HepG2 (cell line): ENCODE data around the gene ZNF493. TPM values are rescaled to one million over a fixed set of nuclear protein-coding genes. Genes with fewer than 3 reads are reported as not detected.

Experiments used
- ELF1 ChIP-seq: sonication (generic); formaldehyde crosslinking; IDR thresholded peaks from 2 replicates; pipeline ENCODE4 v1.4.0; 2020; ENCODE audit warnings: missing genetic modification reagents
- FOSL1 ChIP-seq: sonication (generic); formaldehyde crosslinking; IDR thresholded peaks from 2 replicates; pipeline ENCODE4 v1.9.0; 2021; ENCODE audit warnings: missing genetic modification reagents, borderline replicate concordance
- KDM5A ChIP-seq: fragments of 200-600 bp; sonication (generic); IDR thresholded peaks from 2 replicates; pipeline ENCODE4 v1.7.0; 2018; ENCODE audit warnings: antibody characterized with exemption, mild to moderate bottlenecking, low read length, borderline replicate concordance
- MYC ChIP-seq: sonication (generic); formaldehyde crosslinking; IDR thresholded peaks from 2 replicates; pipeline ENCODE4 v1.9.0; 2021; ENCODE audit warnings: missing genetic modification reagents, borderline replicate concordance
- NR2F2 ChIP-seq: IDR thresholded peaks from 2 replicates; pipeline ENCODE4 v1.6.1; 2012; ENCODE audit warnings: low read depth, inconsistent platforms, borderline replicate concordance
- TBX2 ChIP-seq: sonication (generic); formaldehyde crosslinking; IDR thresholded peaks from 2 replicates; pipeline ENCODE4 v1.5.0; 2020; ENCODE audit warnings: missing genetic modification reagents, mild to moderate bottlenecking, borderline replicate concordance
- TCF7 ChIP-seq: sonication (generic); IDR thresholded peaks from 2 replicates; pipeline ENCODE4 v1.6.1; 2016; ENCODE audit warnings: antibody characterized with exemption, low read depth
- THAP11 ChIP-seq: IDR thresholded peaks from 2 replicates; pipeline ENCODE4 v1.6.1; 2016; ENCODE audit warnings: missing biosample characterization, missing genetic modification reagents
- ZNF180 ChIP-seq: sonication (generic); formaldehyde crosslinking; IDR thresholded peaks from 2 replicates; pipeline ENCODE4 v1.4.0; 2020; ENCODE audit warnings: low read depth, missing genetic modification reagents, borderline replicate concordance
- ZNF207 ChIP-seq: fragments of 450-650 bp; IDR thresholded peaks from 2 replicates; pipeline ENCODE4 v1.6.1; 2016; ENCODE audit warnings: antibody characterized with exemption, borderline replicate concordance
- ZNF296 ChIP-seq: sonication (generic); formaldehyde crosslinking; conservative IDR thresholded peaks from 2 replicates; pipeline ENCODE4 v1.5.0; 2020; ENCODE audit warnings: mild to moderate bottlenecking, missing genetic modification reagents
- ZNF441 ChIP-seq: sonication (generic); formaldehyde crosslinking; IDR thresholded peaks from 2 replicates; pipeline ENCODE4 v1.7.0; 2021; ENCODE audit warnings: missing genetic modification reagents, borderline replicate concordance
- ZNF737 ChIP-seq: sonication (generic); formaldehyde crosslinking; IDR thresholded peaks from 2 replicates; pipeline ENCODE4 v1.5.0; 2020; ENCODE audit warnings: missing genetic modification reagents, mild to moderate bottlenecking, borderline replicate concordance
- polyA plus RNA-seq, 8 experiments: library from polyadenylated mRNA; depleted of rRNA in 3 of 8; stranded (reverse) in 7 of 8; unstranded in 1 of 8; fragments of >200 nt; fragmentation: Illumina TruSeq in 4 of 8; extraction: Trizol in 4 of 8; gene quantifications; 2 replicates each; pipeline versions ENCODE4 v1.2.1 to v1.2.3, GENCODE V29; 2011 to 2016; ENCODE audit warnings: low read depth in 4 of 8, missing spikeins in 1 of 8, mixed read lengths in 1 of 8; ENCODE audit not compliant: insufficient read depth in 1 of 8
- total RNA-seq, 5 experiments: library from RNA; depleted of rRNA; stranded (reverse); fragments of >200 nt; fragmentation: Illumina TruSeq; extraction: Trizol; gene quantifications; 2 replicates each; pipeline ENCODE4 v1.2.3, GENCODE V29; 2016; ENCODE audit warnings: low read depth in 1 of 5
- TF ChIP-seq, protein P1 (sequence below): sonication (generic); formaldehyde crosslinking; IDR thresholded peaks from 2 replicates; pipeline ENCODE4 v1.4.0; 2020; ENCODE audit warnings: missing genetic modification reagents, mild to moderate bottlenecking, borderline replicate concordance
- TF ChIP-seq, protein P2 (sequence below): sonication (generic); formaldehyde crosslinking; IDR thresholded peaks from 2 replicates; pipeline ENCODE4 v1.4.0; 2020; ENCODE audit warnings: mild to moderate bottlenecking, missing genetic modification reagents
- TF ChIP-seq, protein P3 (sequence below): conservative IDR thresholded peaks from 2 replicates; pipeline ENCODE4 v1.6.1; 2018; ENCODE audit warnings: missing genetic modification reagents
- TF ChIP-seq, protein P4 (sequence below): sonication (generic); formaldehyde crosslinking; IDR thresholded peaks from 2 replicates; pipeline ENCODE4 v1.8.1; 2023; ENCODE audit warnings: missing genetic modification reagents, inconsistent platforms, borderline replicate concordance
- TF ChIP-seq, protein P5 (sequence below): sonication (generic); formaldehyde crosslinking; IDR thresholded peaks from 2 replicates; pipeline ENCODE4 v1.4.0; 2020; ENCODE audit warnings: missing genetic modification reagents, borderline replicate concordance

ZNF493 gene
- total and polyA plus RNA-seq, 2 of the 13 experiments (the other 11 are each of a cell fraction or from before 2014, with no cell fraction given), result 6.8 to 9.0 TPM

DNA sequence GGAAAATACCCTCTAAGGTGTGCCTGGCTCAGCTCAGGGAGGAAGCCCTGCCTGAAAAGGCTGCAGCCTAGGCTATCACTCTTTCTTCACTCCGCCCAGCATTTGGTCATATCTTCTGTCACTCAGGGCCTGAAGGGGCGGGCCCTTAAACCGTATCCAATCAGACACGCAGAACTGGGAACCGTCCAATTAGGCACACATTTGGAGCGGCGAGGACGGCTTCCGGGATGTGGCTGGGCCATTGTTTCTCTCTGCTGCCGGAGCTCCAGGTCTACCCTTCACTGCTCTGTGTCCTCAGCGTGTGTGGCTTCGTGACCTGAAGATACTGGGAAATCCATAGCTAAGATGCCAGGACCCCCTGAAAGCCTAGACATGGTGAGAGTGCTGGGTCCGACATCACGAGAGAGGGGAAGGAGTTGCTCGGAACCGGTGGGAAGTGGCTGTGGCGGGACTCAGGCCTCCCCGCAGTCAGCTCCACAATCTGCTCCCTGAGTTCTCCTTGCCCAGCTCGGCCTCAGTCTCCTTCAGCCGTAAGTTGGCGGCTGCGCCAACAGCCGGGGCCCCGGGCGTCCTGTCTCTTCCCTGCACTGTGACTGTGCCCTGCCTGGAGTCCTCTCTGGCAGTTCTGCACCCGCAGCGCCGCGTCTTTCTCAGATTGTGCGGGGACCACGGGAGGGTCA, at the start of gene ZNF493 (continued):
- TF ChIP-seq, protein P1, sequence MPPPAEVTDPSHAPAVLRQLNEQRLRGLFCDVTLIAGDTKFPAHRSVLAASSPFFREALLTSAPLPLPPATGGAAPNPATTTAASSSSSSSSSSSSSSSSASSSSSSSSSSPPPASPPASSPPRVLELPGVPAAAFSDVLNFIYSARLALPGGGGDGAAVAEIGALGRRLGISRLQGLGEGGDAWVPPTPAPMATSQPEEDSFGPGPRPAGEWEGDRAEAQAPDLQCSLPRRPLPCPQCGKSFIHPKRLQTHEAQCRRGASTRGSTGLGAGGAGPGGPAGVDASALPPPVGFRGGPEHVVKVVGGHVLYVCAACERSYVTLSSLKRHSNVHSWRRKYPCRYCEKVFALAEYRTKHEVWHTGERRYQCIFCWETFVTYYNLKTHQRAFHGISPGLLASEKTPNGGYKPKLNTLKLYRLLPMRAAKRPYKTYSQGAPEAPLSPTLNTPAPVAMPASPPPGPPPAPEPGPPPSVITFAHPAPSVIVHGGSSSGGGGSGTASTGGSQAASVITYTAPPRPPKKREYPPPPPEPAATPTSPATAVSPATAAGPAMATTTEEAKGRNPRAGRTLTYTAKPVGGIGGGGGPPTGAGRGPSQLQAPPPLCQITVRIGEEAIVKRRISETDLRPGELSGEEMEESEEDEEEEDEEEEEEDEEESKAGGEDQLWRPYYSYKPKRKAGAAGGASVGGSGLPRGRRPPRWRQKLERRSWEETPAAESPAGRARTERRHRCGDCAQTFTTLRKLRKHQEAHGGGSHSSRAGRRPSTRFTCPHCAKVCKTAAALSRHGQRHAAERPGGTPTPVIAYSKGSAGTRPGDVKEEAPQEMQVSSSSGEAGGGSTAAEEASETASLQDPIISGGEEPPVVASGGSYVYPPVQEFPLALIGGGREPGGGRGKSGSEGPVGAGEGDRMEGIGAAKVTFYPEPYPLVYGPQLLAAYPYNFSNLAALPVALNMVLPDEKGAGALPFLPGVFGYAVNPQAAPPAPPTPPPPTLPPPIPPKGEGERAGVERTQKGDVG (CRISPR knock-in tag), result no peak
- TF ChIP-seq FOSL1 (CRISPR knock-in tag) (no peak), NR2F2 (no peak), TBX2 (no peak), ZNF441 (CRISPR knock-in tag) (no peak), ZNF737 (CRISPR knock-in tag) (0 out of 2 replicates have a peak, but pooled peaks have one; percentile 35), ZNF296 (CRISPR knock-in tag) (no peak), TCF7 (no peak), MYC (CRISPR knock-in tag) (no peak), THAP11 (CRISPR knock-in tag) (peak; percentile 48), ELF1 (CRISPR knock-in tag) (peak; percentile 93), ZNF180 (CRISPR knock-in tag) (no peak), KDM5A (no peak; the same call in 1 of the 2 replicates), ZNF207 (no peak)
- TF ChIP-seq, protein P2, sequence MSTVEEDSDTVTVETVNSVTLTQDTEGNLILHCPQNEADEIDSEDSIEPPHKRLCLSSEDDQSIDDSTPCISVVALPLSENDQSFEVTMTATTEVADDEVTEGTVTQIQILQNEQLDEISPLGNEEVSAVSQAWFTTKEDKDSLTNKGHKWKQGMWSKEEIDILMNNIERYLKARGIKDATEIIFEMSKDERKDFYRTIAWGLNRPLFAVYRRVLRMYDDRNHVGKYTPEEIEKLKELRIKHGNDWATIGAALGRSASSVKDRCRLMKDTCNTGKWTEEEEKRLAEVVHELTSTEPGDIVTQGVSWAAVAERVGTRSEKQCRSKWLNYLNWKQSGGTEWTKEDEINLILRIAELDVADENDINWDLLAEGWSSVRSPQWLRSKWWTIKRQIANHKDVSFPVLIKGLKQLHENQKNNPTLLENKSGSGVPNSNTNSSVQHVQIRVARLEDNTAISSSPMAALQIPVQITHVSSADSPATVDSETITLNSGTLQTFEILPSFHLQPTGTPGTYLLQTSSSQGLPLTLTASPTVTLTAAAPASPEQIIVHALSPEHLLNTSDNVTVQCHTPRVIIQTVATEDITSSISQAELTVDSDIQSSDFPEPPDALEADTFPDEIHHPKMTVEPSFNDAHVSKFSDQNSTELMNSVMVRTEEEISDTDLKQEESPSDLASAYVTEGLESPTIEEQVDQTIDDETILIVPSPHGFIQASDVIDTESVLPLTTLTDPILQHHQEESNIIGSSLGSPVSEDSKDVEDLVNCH (CRISPR knock-in tag), result no peak
- TF ChIP-seq, protein P3, sequence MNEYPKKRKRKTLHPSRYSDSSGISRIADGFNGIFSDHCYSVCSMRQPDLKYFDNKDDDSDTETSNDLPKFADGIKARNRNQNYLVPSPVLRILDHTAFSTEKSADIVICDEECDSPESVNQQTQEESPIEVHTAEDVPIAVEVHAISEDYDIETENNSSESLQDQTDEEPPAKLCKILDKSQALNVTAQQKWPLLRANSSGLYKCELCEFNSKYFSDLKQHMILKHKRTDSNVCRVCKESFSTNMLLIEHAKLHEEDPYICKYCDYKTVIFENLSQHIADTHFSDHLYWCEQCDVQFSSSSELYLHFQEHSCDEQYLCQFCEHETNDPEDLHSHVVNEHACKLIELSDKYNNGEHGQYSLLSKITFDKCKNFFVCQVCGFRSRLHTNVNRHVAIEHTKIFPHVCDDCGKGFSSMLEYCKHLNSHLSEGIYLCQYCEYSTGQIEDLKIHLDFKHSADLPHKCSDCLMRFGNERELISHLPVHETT (CRISPR knock-in tag), result no peak
- TF ChIP-seq, protein P4, sequence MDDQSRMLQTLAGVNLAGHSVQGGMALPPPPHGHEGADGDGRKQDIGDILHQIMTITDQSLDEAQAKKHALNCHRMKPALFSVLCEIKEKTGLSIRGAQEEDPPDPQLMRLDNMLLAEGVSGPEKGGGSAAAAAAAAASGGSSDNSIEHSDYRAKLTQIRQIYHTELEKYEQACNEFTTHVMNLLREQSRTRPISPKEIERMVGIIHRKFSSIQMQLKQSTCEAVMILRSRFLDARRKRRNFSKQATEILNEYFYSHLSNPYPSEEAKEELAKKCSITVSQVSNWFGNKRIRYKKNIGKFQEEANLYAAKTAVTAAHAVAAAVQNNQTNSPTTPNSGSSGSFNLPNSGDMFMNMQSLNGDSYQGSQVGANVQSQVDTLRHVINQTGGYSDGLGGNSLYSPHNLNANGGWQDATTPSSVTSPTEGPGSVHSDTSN, result peak; percentile 78; the same call in 1 of the 2 replicates
- TF ChIP-seq, protein P5, sequence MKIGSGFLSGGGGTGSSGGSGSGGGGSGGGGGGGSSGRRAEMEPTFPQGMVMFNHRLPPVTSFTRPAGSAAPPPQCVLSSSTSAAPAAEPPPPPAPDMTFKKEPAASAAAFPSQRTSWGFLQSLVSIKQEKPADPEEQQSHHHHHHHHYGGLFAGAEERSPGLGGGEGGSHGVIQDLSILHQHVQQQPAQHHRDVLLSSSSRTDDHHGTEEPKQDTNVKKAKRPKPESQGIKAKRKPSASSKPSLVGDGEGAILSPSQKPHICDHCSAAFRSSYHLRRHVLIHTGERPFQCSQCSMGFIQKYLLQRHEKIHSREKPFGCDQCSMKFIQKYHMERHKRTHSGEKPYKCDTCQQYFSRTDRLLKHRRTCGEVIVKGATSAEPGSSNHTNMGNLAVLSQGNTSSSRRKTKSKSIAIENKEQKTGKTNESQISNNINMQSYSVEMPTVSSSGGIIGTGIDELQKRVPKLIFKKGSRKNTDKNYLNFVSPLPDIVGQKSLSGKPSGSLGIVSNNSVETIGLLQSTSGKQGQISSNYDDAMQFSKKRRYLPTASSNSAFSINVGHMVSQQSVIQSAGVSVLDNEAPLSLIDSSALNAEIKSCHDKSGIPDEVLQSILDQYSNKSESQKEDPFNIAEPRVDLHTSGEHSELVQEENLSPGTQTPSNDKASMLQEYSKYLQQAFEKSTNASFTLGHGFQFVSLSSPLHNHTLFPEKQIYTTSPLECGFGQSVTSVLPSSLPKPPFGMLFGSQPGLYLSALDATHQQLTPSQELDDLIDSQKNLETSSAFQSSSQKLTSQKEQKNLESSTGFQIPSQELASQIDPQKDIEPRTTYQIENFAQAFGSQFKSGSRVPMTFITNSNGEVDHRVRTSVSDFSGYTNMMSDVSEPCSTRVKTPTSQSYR (CRISPR knock-in tag), result no peak
